NCI-H128 (cell line): Measurements from ENCODE around the gene CD48.
"Not testable (repeated sequence)": the region's sequence is repeated elsewhere in the genome, so short reads cannot be mapped to it uniquely, and the experiment has no call there.

Experiments
- DNase-seq: peaks from one replicate; lab custom pipeline; 2025; ENCODE audit not compliant: unreplicated experiment; lab: John Stamatoyannopoulos, UW

Gene CD48

GRCh38 chr1:160742428-160743127 is 31.0 kb upstream of the CD48 start:
- no peak for DNase-seq

GRCh38 chr1:160741612-160742348 is 30.2 kb upstream of the CD48 start:
- DNase-seq: no peak

DNA sequence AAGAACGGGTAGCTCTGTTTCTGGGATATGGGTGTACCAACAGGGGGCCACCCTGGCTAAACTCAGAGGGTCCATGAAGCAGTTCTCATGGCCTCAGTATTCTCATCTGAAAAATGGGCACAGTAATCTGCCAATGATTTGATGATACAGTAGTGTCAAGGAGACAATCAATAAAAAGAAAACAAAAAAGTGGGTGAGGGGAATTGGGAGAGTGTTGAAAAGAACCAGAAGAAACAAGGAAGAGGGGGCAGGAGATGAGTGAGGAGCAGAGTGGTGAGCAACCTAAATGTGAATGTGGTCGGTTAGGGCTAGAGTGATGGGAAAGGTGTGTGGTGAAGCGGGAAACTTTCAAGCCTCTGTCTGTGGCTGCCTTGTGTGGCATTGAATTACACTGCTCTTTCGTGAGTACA is 29.5 kb upstream of the CD48 start:
- no peak for DNase-seq

DNA sequence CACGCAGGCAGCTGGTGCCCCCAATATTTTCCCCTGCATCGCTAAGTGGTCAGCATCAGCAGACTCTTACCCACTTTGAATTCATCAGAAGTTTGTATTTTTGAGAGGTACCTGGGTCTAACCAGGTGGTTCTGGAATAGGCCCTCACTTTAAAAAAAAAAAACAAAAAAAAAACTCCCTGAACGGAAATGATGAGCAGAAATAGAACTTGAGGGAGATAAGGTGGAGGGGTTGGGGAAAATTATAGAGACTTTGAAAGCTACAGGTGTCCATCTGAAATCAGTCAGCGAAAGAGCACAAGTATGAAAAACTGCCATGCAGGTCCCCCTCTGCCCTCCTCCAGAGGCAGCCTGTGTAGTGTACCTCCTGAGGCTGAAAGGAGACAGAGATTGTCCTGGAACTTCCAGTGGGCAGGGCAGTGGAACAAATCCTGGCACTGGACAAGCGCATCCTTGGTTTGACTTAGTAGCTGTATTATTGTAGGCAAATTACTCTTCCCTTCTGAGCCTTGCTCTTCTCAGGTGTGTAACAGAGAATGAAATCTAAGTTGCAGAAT is 28.6 kb upstream of the CD48 start:
- DNase-seq: no peak

DNA sequence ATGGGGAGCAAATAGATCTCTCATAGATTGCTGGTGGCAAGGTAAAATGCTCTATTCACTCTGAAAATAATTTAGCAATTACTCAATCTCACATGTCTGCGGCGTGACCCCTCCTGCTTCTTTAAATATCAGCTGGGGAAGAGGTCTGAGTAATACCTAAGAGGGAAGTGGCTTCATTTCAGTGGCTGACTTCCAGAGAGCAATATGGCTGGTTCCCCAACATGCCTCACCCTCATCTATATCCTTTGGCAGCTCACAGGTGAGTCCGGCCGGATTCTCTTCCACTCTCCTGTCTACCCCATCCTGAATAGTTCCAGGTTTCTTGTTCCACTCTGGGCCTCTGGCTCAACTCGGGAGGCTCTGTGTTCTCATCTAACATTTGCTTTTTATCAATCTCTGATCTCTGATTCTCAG is 27.5 kb upstream of the CD48 start, which contains the start of gene SLAMF7:
TSS of gene SLAMF7 (plus strand) at position 150 of the 414 bp plus-strand sequence. CDS start at position 205, 55 bp downstream.
- DNase-seq: no peak

- DNase-seq: no peak
Observed at GRCh38 chr1:160738271-160738670, 26.6 kb upstream of the CD48 start.

- DNase-seq: no peak
Observed at GRCh38 chr1:160734301-160734700, 22.7 kb upstream of the CD48 start.

DNA sequence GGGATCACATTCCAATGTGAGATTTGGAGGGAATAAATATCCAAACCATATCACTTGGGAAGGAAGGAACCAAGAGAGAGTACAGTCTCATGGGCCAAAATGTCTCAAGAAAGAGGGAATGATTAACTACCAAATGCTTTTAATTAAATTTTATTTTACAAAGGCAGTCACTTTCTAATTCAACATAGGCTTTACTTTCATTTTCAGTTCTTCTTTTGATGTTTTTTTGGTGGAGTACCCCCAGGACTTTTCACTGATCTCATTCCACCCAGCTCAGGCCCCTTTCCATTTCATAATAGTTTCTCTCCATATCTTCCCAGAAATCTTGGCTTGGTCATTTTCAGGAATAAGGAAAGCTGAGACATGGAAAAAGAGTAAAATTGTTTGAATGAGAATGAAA is 22.3 kb upstream of the CD48 start:
- DNase-seq: no peak

DNA sequence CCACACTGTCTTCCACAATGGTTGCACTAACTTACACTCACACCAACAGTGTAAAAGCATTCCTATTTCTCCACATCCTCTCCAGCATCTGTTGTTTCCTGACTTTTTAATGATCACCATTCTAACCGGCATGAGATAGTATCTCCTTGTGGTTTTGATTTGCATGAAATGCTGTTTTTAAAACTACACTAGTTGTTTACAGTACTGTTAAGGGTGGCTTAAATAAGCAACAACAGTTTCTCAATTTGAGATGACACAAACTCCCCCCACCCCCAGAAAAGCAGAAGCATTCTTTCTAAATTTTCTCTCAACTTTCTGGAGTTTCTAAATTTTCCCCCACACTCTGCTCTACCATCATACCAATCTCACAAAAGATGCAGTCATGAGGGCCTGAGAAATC is 20.4 kb upstream of the CD48 start:
- DNase-seq: no peak

GRCh38 chr1:160731564-160731963 is 19.9 kb upstream of the CD48 start:
- not testable (repeated sequence) for DNase-seq

GRCh38 chr1:160727316-160727640 is 15.7 kb upstream of the CD48 start:
- no peak for DNase-seq

DNA sequence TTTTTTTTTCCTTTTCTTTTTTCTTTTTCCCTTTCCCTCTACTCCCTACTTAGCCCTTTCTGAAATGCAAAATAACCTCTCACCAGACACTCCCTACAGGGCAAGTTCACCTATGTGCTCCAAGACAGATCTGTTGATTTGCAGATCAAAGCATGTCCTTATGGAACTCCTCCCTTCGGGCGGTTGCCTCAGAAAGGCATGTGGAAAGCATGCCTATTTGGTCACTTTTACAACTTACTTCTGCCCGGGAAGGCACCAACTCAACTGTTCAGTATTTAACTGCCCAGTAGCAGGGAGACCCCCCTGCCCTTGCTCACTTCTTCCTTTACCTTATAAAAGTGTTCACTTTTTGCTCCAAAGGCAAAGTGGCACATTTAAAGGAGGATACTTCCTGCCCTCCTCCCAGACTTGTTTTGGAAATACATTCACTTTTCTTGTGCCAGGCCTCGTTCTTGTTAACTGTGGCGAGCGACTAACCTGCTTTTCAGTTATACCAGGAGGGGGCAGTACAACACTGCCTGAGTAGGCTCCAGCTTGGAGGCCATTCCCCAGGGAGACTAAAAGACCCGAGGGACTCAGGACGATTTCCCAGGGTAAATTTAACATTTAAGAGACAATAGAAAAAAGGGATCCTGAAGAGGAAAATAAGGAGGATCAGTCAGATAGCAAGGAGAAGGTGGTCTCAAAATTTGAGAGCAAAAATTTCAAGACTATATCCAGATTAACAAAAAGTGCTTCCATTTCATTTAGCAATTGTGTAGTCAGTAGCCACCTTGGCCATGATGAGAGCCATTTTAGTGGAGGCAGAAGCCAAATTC is 15.1 kb upstream of the CD48 start:
- no peak for DNase-seq

DNA sequence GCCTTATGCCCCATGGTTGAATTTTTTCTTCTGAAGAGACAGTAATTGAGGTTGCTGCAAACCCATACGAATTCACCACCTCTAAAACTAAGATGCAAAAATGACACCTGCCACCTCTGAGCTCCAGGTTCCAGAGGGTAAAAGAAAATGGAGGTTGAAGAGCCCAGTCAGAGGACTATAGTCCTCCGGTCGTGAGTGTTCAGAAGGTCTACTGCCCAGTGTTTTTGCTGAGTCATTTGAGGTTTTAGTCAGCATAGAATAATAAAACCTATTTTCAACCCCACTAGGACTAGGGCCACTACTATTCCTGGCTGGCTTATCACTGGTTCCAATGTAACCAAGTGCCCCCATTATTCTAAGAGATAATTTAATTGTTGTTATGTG is 14.5 kb upstream of the CD48 start:
- no peak for DNase-seq

- no peak for DNase-seq
Observed at GRCh38 chr1:160724465-160725242, 13.0 kb upstream of the CD48 start.

- no peak for DNase-seq
Observed at GRCh38 chr1:160723332-160723731, 11.7 kb upstream of the CD48 start.

GRCh38 chr1:160722726-160723125 is 11.1 kb upstream of the CD48 start:
- no peak for DNase-seq

DNA sequence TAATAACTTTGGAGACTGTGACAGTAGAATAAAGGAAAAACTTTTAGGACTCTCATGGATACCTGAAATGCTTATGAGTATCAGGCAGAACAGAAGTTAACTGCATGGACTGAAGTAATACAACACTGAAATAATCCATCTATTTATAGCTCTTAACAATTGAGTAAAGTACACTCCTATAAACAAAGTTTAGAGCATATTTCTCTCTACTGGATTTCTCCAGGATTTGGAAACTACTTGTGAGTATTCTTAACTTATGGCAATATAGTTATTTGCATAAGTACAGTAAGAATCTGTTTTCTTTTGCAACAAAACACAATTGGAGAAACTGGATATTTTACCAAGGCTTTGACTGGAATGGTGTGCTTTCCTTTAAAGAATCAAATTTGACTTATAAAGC is 9.9 kb upstream of the CD48 start:
- DNase-seq: no peak

- DNase-seq: no peak
Observed at GRCh38 chr1:160720356-160721085, 8.9 kb upstream of the CD48 start.

DNA sequence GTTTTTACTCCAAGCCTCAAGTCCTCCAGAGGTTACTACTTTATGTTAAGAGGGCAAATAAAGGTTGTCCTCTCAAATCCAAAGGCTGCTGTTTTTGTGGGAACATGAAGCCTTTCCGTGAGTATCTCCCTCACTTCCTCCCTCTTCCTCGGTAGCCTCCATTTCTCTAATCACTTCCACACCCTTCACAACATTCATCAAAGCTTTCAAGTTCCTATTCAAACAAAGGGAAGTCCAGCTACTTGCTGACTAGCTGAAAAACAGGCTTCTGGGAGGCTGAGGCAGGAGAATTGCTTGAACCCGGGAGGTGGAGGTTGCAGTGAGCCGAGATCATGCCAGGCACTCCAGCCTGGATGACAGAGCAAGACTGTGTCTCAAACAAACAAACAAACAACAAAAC is 6.6 kb upstream of the CD48 start:
- DNase-seq: no peak

DNA sequence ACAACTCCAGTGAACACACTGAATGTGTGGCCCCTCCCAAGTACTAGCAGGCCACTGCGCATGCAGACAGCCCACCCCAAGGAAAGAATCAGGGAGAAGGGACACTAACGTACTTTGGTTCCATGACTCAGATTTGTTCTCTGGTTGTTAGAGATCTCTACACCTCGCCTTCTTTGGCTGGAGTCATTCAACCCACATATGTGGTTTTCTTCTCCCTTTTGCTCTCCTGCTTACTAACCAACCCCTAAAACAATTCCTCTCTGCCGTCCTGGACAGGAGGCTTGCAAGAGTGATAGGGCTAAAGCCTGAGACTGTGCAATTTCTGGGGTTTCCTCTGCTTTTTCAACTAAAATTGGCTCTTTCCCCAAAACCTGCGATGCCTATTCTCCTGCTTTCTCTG is 5.7 kb upstream of the CD48 start:
- DNase-seq: no peak
